MCF 10A (cell line): ENCODE data around the gene CPOX. TPM values are rescaled to one million over a fixed set of nuclear protein-coding genes. Genes with fewer than 3 reads are reported as not detected.

Source experiments
- BruUV-seq: library from RNA; stranded (reverse); fragments of 400-500 nt; replicated peaks from 2 replicates; lab custom pipeline; 2021; lab: Mats Ljungman, UMichigan
- CTCF ChIA-PET: fragments of 300-600 bp; sonication (Branson Sonifier 250); formaldehyde crosslinking; extraction: SDS; loops from one replicate; lab custom pipeline; 2021; ENCODE audit warnings: antibody characterized with exemption, inconsistent platforms; lab: Yijun Ruan, JAX
- POLR2A ChIA-PET: fragments of 300-600, 350-650 bp; sonication (Branson Sonifier 250); formaldehyde crosslinking; extraction: SDS; loops from one replicate; lab custom pipeline; 2020; ENCODE audit warnings: antibody characterized with exemption, inconsistent platforms; lab: Yijun Ruan, JAX
- DNase-seq: peaks from one replicate; pipeline ENCODE4 v3.0.0-alpha.2; 2018; ENCODE audit not compliant: unreplicated experiment
- H3K27ac Mint-ChIP-seq: one replicate; pipeline ENCODE4 v1.8.0; 2022; ENCODE audit warnings: mild to moderate bottlenecking, low read depth, mixed read lengths; ENCODE audit not compliant: unreplicated experiment
- H3K27me3 Mint-ChIP-seq: one replicate; pipeline ENCODE4 v1.8.0; 2022; ENCODE audit warnings: mixed read lengths; ENCODE audit not compliant: insufficient read depth, unreplicated experiment
- H3K36me3 Mint-ChIP-seq: one replicate; pipeline ENCODE4 v1.8.0; 2022; ENCODE audit warnings: mild to moderate bottlenecking, moderate library complexity, mixed read lengths; ENCODE audit not compliant: insufficient read depth, unreplicated experiment
- H3K4me1 Mint-ChIP-seq: one replicate; pipeline ENCODE4 v1.8.0; 2022; ENCODE audit warnings: mixed read lengths; ENCODE audit not compliant: insufficient read depth, unreplicated experiment
- H3K4me3 Mint-ChIP-seq: one replicate; pipeline ENCODE4 v1.8.0; 2022; ENCODE audit warnings: mild to moderate bottlenecking, moderate library complexity, mixed read lengths; ENCODE audit not compliant: unreplicated experiment
- H3K9me3 Mint-ChIP-seq: one replicate; pipeline ENCODE4 v1.8.0; 2022; ENCODE audit warnings: mixed read lengths; ENCODE audit not compliant: unreplicated experiment
- intact Hi-C: fragments of 100-400 bp; cut with micrococcal nuclease; formaldehyde crosslinking; loops from 2 replicates; pipeline ENCODE4 v1.14.1; 2022
- total RNA-seq: library from RNA; stranded (reverse); gene quantifications from 2 replicates; pipeline ENCODE4 v1.2.3, GENCODE V29; 2022
- TF ChIP-seq, protein P1 (sequence below): fragments of 200-600 bp; IDR thresholded peaks from one replicate; pipeline ENCODE4 v1.8.0; 2022; ENCODE audit warnings: antibody characterized with exemption, mild to moderate bottlenecking; ENCODE audit not compliant: unreplicated experiment

CPOX gene
- total RNA-seq, 1 experiment from 2014 or later: 10.8 TPM

DNA sequence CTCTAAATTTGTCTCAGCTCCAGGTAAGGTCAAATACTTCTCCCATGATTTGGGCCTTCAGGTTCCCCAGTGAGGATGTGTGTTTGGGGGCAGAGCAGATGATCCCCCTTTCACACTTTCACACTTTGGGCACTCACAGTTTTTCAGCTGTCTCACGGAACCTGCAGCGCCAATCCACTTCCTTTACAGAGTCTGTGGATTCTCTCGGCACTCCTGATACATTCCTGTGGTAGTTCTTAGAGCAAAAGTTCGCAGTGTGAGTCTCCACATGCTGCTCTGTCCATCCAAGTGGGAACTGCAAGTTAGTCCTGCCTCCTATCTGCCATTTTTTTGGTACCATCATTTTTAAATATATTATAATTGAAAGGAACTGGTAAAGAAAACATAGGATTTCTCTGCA lies 20.2 kb upstream of the CPOX start:
- Mint-ChIP-seq H3K27me3 (no peaks in the 10 kb centered on the region), H3K27ac (no peak overlapping the region), H3K9me3 (no peaks in the 10 kb centered on the region), H3K4me3 (no peak overlapping the region), H3K4me1 (peaks cover 6% of the 10 kb centered on the region), H3K36me3 (no peaks in the 10 kb centered on the region)
- TF ChIP-seq, protein P1, sequence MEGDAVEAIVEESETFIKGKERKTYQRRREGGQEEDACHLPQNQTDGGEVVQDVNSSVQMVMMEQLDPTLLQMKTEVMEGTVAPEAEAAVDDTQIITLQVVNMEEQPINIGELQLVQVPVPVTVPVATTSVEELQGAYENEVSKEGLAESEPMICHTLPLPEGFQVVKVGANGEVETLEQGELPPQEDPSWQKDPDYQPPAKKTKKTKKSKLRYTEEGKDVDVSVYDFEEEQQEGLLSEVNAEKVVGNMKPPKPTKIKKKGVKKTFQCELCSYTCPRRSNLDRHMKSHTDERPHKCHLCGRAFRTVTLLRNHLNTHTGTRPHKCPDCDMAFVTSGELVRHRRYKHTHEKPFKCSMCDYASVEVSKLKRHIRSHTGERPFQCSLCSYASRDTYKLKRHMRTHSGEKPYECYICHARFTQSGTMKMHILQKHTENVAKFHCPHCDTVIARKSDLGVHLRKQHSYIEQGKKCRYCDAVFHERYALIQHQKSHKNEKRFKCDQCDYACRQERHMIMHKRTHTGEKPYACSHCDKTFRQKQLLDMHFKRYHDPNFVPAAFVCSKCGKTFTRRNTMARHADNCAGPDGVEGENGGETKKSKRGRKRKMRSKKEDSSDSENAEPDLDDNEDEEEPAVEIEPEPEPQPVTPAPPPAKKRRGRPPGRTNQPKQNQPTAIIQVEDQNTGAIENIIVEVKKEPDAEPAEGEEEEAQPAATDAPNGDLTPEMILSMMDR: no peak
- BruUV-seq: no TSS peak
- intact Hi-C loops: no loop called here
- DNase-seq: no peak
- CTCF ChIA-PET: interaction anchor here (0.6 to 5.7 kb wide), 6 partner anchors 12 to 954 kb away, joined by 3 to 56 read pairs (median 4); no protein-coding TSS in a partner anchor
- POLR2A ChIA-PET: interaction anchor here (1.1 kb wide), 1 partner anchor 29 kb away, joined by 3 read pairs; no protein-coding TSS in a partner anchor

DNA sequence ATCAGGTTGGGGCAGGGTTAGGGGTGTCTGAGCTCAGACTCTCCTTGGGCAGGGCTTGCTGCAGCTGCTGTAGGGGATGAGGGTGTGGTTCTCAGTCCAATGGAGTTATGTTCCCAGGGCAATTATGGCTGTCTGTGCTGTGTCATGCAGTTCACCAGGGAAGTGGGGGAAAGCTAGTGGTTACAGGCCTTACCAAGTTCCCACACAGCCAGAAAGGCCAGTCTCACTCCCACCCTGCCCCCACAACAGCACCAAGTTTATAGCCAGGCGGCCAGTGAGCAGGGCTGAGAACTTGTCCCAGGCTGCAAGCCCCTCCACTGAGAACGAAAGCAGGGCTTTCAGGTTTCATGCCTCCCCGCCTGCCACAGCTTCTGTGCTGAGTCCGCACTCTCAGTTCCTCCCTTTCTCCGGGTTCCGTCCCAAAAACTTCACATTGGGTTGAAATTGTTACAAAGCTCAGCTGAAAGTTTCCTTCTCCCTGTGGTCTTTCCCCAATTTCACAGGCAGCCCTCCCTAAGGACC lies 19.6 kb upstream of the CPOX start:
- H3K9me3 Mint-ChIP-seq: no peaks in the 10 kb centered on the region
- no peaks in the 10 kb centered on the region for H3K36me3 Mint-ChIP-seq
- H3K27ac Mint-ChIP-seq: no peak overlapping the region
- ChIA-PET CTCF (interaction anchor here (0.6 to 5.7 kb wide), 12 partner anchors 8 to 1964 kb away, joined by 3 to 56 read pairs (median 4); no protein-coding TSS in a partner anchor), POLR2A (interaction anchor here (0.9 to 1.1 kb wide), 2 partner anchors 20 to 29 kb away, joined by 3 to 4 read pairs; partner anchors contain the start of gene CPOX)
- H3K27me3 Mint-ChIP-seq: no peaks in the 10 kb centered on the region
- no peak for DNase-seq
- no peak overlapping the region for H3K4me3 Mint-ChIP-seq
- no TSS peak for BruUV-seq
- TF ChIP-seq, protein P1: no peak
- peaks cover 6% of the 10 kb centered on the region for H3K4me1 Mint-ChIP-seq
- intact Hi-C loops: no loop called here

DNA sequence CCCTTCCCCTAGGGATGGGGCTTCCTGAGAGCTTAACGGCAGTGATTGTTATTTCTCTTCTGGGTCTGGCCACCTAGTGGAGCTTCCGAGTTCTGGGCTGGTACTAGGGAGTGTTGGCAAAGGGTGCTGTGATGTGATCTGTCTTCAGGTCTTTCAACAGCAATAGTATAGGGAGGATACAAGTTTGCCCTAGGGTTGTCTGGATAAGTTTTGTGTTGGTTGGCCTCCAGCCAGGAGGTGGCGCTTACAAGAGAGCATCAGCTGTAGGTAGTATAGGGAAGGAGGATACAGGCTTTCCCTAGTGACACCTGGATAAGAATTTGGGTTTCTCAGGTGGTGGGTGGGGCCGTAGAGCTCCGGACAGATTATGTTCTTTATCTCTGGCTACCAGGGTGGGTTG lies 19.2 kb upstream of the CPOX start:
- ChIA-PET POLR2A (interaction anchor here (0.9 kb wide), 1 partner anchor 19 kb away, joined by 4 read pairs; the partner anchor contains the start of gene CPOX), CTCF (interaction anchor here (0.6 to 5.7 kb wide), 12 partner anchors 9 to 1964 kb away, joined by 3 to 56 read pairs (median 3); no protein-coding TSS in a partner anchor)
- no peak overlapping the region for H3K27ac Mint-ChIP-seq
- DNase-seq: peak; percentile 74
- TF ChIP-seq, protein P1: no peak
- H3K27me3 Mint-ChIP-seq: no peaks in the 10 kb centered on the region
- BruUV-seq: no TSS peak
- H3K4me3 Mint-ChIP-seq: no peak overlapping the region
- no peaks in the 10 kb centered on the region for H3K9me3 Mint-ChIP-seq
- intact Hi-C loops: no loop called here
- no peaks in the 10 kb centered on the region for H3K36me3 Mint-ChIP-seq
- peaks cover 6% of the 10 kb centered on the region for H3K4me1 Mint-ChIP-seq

DNA sequence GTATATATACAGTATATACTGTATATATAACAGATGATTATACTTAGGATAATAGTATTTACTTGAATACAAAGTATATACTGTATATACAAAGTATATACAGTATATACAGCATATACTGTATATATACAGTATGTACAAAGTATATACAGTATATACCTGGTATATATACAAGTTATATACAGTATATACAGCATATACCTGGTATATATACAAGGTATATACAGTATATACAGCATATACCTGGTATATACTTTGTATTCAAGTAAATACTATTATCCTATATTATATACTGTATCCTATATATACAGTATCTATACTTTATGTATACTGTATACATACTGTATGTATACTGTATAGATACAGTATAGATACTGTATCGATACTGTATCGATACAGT lies 14.6 kb upstream of the CPOX start:
- H3K9me3 Mint-ChIP-seq: no peaks in the 10 kb centered on the region
- H3K4me3 Mint-ChIP-seq: no peak overlapping the region
- H3K27ac Mint-ChIP-seq: no peak overlapping the region
- no peaks in the 10 kb centered on the region for H3K27me3 Mint-ChIP-seq
- ChIA-PET POLR2A (no interaction called here), CTCF (interaction anchor here (0.7 to 1.0 kb wide), 2 partner anchors 172 to 207 kb away, joined by 3 read pairs; no protein-coding TSS in a partner anchor)
- no peak for DNase-seq
- TF ChIP-seq, protein P1: no peak
- no TSS peak for BruUV-seq
- no peaks in the 10 kb centered on the region for H3K36me3 Mint-ChIP-seq
- H3K4me1 Mint-ChIP-seq: peaks cover 6% of the 10 kb centered on the region
- intact Hi-C loops: no loop called here
